PC-9 (cell line): Measurements from ENCODE around the gene DCST2. TPM values are rescaled to one million over a fixed set of nuclear protein-coding genes. Genes with fewer than 3 reads are reported as not detected.

ENCODE experiments used
- BruUV-seq: library from RNA; stranded (reverse); fragments of 400-500 nt; replicated peaks from 2 replicates; lab custom pipeline; 2021; lab: Mats Ljungman, UMichigan
- CTCF ChIA-PET: fragments of 300-600 bp; sonication (Branson Sonifier 250); formaldehyde crosslinking; loops from one replicate; lab custom pipeline; 2022; ENCODE audit warnings: antibody characterized with exemption; lab: Charles Lee
- POLR2A ChIA-PET: fragments of 300-600 bp; sonication (Branson Sonifier 250); formaldehyde crosslinking; loops from one replicate; lab custom pipeline; 2022; ENCODE audit warnings: antibody characterized with exemption; ENCODE audit not compliant: unreplicated experiment; lab: Charles Lee
- DNase-seq, 2 experiments: peaks; one replicate each; pipeline versions ENCODE4 v3.0.0 to v3.0.0-alpha.2; 2015 to 2022; ENCODE audit warnings: mixed read lengths in 1 of 2
- H2AFZ ChIP-seq: fragments of 200-600 bp; sonication (generic); 2 replicates; pipeline ENCODE4 v1.8.1; 2017; ENCODE audit warnings: antibody characterized with exemption
- H3F3A ChIP-seq: fragments of 200-600 bp; sonication (generic); 2 replicates; pipeline ENCODE4 v1.8.1; 2017; ENCODE audit warnings: antibody characterized with exemption, mild to moderate bottlenecking, low read depth; ENCODE audit not compliant: insufficient read depth
- H3K27ac ChIP-seq: fragments of 200-600 bp; sonication (generic); 2 replicates; pipeline ENCODE4 v1.6.1; 2016; ENCODE audit warnings: mixed run types
- H3K27me3 ChIP-seq: fragments of 200-600 bp; sonication (generic); 2 replicates; pipeline ENCODE4 v1.6.1; 2016; ENCODE audit warnings: low read depth, mixed run types; ENCODE audit not compliant: insufficient read depth
- H3K36me3 ChIP-seq: fragments of 200-600 bp; sonication (generic); 2 replicates; pipeline ENCODE4 v1.6.1; 2016; ENCODE audit warnings: low read depth, mixed run types
- H3K4me1 ChIP-seq: fragments of 200-600 bp; sonication (generic); replicated peaks from 2 replicates; pipeline ENCODE4 v1.6.1; 2016; ENCODE audit warnings: mixed run types; ENCODE audit not compliant: insufficient read depth
- H3K4me2 ChIP-seq: fragments of 200-600 bp; sonication (generic); 2 replicates; pipeline ENCODE4 v1.6.1; 2017; ENCODE audit warnings: mixed run types
- H3K4me3 ChIP-seq: fragments of 200-600 bp; sonication (generic); 2 replicates; pipeline ENCODE4 v1.6.1; 2016; ENCODE audit warnings: mixed run types
- H3K79me2 ChIP-seq: fragments of 200-600 bp; sonication (generic); 2 replicates; pipeline ENCODE4 v1.6.1; 2017; ENCODE audit warnings: low read depth, mixed run types
- H3K9me2 ChIP-seq: fragments of 200-600 bp; sonication (generic); 2 replicates; pipeline ENCODE4 v1.8.1; 2017; ENCODE audit warnings: mild to moderate bottlenecking; ENCODE audit not compliant: insufficient read depth
- H3K9me3 ChIP-seq: fragments of 200-600 bp; sonication (generic); 2 replicates; pipeline ENCODE4 v1.8.1; 2016; ENCODE audit warnings: low read depth; ENCODE audit not compliant: insufficient read depth
- H4K20me1 ChIP-seq: fragments of 200-600 bp; sonication (generic); 2 replicates; pipeline ENCODE4 v1.8.1; 2017; ENCODE audit not compliant: insufficient read depth
- CTCF ChIP-seq: fragments of 200-600 bp; sonication (generic); conservative IDR thresholded peaks from 2 replicates; pipeline ENCODE4 v1.6.1; 2017; ENCODE audit warnings: mixed run types, antibody characterized with exemption, mild to moderate bottlenecking, moderate library complexity
- EZH2 ChIP-seq: fragments of 200-600 bp; sonication (generic); IDR thresholded peaks from 2 replicates; pipeline ENCODE4 v1.8.0; 2017; ENCODE audit warnings: antibody characterized with exemption, low read depth
- intact Hi-C: fragments of 100-400 bp; cut with micrococcal nuclease; formaldehyde crosslinking; loops from one replicate; pipeline ENCODE4 v1.10.0; 2022; ENCODE audit not compliant: unreplicated experiment
- total RNA-seq: library from RNA; stranded (reverse); gene quantifications from 2 replicates; pipeline ENCODE4 v1.2.3, GENCODE V29; 2021

Gene DCST2
- total RNA-seq, 1 experiment from 2014 or later: 4.4 TPM

GRCh38 chr1:155007251-155007828, 26.2 kb downstream of the DCST2 start:
- H3K9me2 ChIP-seq: no peaks in the 10 kb centered on the region
- peaks cover 18% of the 10 kb centered on the region for H3F3A ChIP-seq
- DNase-seq: no peak
- H3K4me3 ChIP-seq: no peak overlapping the region
- ChIA-PET POLR2A (no interaction called here), CTCF (no interaction called here)
- H3K27me3 ChIP-seq: no peaks in the 10 kb centered on the region
- no peak overlapping the region for H3K4me2 ChIP-seq
- no peak overlapping the region for H3K27ac ChIP-seq
- no peak overlapping the region for H2AFZ ChIP-seq
- H3K4me1 ChIP-seq: peaks cover 10% of the 10 kb centered on the region
- TF ChIP-seq CTCF (no peak), EZH2 (no peak)
- no peaks in the 10 kb centered on the region for H3K36me3 ChIP-seq
- peaks cover 28% of the 10 kb centered on the region for H4K20me1 ChIP-seq
- no TSS peak for BruUV-seq
- H3K79me2 ChIP-seq: peaks cover 62% of the 10 kb centered on the region
- no peaks in the 10 kb centered on the region for H3K9me3 ChIP-seq
- intact Hi-C loops: no loop called here

GRCh38 chr1:155006601-155007101, 26.9 kb downstream of the DCST2 start:
- TSS peak; percentile 5 for BruUV-seq
- Histone ChIP-seq H4K20me1 (peaks cover 22% of the 10 kb centered on the region), H3K27ac (no peak overlapping the region), H3K9me3 (no peaks in the 10 kb centered on the region), H2AFZ (no peak overlapping the region), H3F3A (peaks cover 12% of the 10 kb centered on the region), H3K9me2 (no peaks in the 10 kb centered on the region), H3K36me3 (no peaks in the 10 kb centered on the region), H3K79me2 (peaks cover 62% of the 10 kb centered on the region), H3K4me3 (no peak overlapping the region), H3K27me3 (no peaks in the 10 kb centered on the region), H3K4me2 (no peak overlapping the region), H3K4me1 (peaks cover 10% of the 10 kb centered on the region)
- CTCF ChIA-PET: no interaction called here
- intact Hi-C loops: no loop called here
- POLR2A ChIA-PET: no interaction called here
- TF ChIP-seq CTCF: no peak
- TF ChIP-seq EZH2: no peak
- no peak for DNase-seq

GRCh38 chr1:155005076-155006011, 28.2 kb downstream of the DCST2 start:
- Histone ChIP-seq H3F3A (peaks cover 16% of the 10 kb centered on the region), H3K9me3 (no peaks in the 10 kb centered on the region), H3K27me3 (no peaks in the 10 kb centered on the region), H3K4me3 (peak overlapping the region; percentile 100; the same call in 1 of the 2 replicates), H3K79me2 (peaks cover 62% of the 10 kb centered on the region), H3K9me2 (no peaks in the 10 kb centered on the region), H3K27ac (peak overlapping the region; percentile 60; the same call in 1 of the 2 replicates), H2AFZ (no peak overlapping the region), H3K4me1 (peaks cover 10% of the 10 kb centered on the region), H3K36me3 (no peaks in the 10 kb centered on the region), H3K4me2 (peak overlapping the region; percentile 91), H4K20me1 (peaks cover 14% of the 10 kb centered on the region)
- ChIA-PET POLR2A (no interaction called here), CTCF (no interaction called here)
- DNase-seq: no peak
- TF ChIP-seq CTCF (no peak), EZH2 (no peak)
- intact Hi-C loops: no loop called here
- BruUV-seq: no TSS peak
